Activated CD4-positive, alpha-beta T cell treated with anti-CD3 and anti-CD28 coated beads, Interleukin-10, Interleukin-2, amounts not matched to agents 100 ng/mL and 50 ng/mL, durations not matched to agents 16 hours and 8 hours (primary cell): Measurements from ENCODE around the gene GALR1.
"Not testable (repeated sequence)": the region's sequence is repeated elsewhere in the genome, so short reads cannot be mapped to it uniquely, and the experiment has no call there.

ENCODE experiments used
- DNase-seq: peaks from one replicate; pipeline ENCODE4 v3.0.0-alpha.2; 2020

The GALR1 gene

DNA sequence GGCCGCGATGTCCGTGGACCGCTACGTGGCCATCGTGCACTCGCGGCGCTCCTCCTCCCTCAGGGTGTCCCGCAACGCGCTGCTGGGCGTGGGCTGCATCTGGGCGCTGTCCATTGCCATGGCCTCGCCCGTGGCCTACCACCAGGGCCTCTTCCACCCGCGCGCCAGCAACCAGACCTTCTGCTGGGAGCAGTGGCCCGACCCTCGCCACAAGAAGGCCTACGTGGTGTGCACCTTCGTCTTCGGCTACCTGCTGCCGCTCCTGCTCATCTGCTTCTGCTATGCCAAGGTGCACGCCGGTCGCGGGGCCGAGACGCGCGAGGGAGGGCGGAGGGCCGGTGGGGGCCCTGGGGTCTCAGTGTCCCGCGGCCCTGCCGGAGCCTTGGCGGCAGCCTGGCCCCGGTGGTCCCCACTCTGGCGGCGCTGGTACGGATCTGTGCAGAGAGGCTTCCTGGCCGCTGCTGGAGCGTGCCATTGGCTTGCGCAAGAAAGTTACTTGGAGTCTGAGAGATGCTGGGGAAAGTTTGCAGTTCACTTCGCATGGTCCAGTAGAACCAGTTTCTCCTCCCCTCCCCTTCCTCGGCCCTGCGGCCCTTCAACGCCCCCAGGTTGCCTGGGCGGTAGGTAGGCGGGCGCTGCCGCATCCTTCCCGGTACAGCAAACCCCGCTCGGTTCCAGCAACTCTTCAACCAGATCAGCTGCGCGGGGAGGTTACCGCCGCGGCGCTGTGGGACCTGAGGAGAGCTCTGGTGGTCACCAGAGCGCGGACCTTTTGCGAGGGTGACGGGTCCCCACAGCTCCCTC lies 1.5 kb downstream of the GALR1 start:
- no peak for DNase-seq

DNA sequence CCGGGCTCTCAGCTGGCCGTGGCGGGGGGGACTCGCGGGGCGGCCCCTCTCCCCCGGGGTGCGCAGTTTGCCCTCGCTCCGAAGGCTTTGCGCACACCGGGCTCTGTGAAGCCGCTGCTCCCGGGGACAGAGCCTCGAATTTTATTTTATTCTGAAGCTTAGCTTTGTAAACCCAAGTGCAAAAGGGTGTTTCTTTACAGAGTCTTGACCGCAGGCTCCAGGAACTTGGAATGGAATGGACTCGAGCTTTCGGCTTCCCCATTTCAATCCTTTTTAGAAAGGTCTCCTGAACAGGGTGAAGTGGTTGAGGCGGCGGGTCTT lies 2.0 kb downstream of the GALR1 start:
- DNase-seq: no peak

DNA sequence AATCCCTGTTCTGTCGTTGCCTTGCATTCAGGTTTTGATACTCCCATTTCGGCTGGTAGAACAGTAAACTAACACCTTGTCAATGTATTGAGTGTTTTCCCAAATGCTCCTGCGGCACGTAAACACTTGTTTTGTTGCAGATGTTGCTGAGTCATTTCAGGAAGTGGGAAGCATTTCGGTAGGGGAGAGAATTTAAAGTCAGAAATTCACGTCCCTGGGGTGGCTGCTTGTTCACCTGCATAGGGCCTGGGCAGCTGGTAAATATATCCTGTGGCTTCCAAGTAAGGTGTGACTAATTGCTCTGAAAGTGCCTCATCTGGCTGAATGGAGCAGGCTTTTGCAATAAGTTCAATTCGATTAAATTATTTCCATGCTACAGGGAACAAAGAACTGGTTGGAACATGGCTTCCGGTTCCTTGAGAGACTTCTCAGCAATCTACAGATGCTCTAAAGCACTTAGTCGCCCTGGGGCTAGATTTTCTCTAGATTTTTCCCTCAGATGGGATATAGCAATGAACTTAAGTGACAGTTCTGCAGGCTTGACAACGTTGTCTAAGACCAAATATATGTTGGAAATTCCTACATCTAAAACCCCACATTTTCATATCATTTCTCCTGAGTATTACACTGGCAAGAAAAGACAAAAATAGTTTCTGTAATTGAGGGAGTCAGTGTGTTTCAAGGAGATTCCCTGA lies 5.2 kb downstream of the GALR1 start:
- no peak for DNase-seq

DNA sequence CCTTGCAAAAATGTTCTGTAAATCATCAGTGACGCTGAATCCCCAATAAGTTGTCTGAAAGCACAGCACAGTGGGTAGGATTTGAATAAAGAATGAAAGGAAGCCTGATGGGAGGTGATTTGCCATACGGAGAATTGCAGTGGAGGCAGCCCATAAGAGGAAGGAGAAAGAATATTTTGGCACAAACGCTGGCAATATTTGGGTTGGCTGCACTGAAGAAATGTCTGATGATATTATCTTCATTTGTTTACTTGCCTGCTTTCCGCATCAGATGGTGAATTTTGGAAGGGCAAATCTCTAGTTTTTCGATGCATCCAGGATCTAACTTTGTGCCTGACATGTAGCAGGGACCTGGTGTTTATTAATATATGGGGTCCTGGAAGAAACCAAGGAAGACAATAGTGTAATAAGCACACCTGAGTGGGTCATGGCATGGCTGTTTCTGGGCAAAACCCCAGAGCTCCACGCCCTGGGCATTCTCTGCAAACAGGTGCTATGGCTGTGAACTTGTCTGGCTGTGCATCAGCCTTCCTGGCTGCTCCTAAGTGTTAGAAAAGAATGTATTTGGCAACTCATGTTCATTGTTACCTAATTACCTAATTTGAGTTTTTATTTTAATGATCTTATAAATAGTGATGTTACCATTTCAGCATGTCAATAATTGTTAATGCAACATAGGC lies 5.9 kb downstream of the GALR1 start:
- no peak for DNase-seq

DNA sequence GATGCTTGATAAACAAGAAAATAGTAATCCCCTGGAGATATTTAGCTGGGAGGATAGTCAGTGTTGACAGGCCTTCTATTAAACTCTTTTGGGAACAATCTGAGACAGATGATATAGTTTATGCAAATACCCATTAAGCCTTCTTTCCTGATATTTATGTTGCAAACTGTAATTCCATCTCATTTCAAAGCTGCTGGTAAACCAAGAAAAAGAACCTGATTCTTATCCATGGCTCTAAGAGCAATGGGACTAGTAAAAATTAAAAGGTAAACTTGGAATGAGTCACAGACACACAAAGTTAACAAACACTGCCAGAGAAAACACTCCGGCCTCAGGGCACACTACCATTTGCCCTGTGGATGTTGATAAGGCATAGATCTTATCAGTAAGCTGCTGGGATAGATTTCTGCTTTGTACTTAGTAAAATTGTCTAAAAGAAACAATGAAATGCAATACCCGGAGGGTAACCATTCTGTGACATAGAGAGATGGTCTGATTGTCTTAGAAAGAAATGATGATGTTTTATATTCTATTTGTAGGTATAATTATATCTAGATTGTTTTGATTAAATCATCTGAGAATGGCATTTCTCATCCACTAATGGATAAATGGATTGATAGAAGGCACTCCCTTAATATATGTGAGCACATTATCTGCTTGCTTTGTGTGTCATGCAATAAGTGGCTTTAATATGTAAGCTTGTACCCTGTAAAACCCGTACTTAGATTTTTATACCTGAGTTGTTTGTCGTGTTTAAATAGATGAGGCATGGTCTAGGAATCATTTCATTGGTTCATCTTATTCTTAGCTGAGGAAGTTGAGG lies 13.2 kb downstream of the GALR1 start:
- no peak for DNase-seq

DNA sequence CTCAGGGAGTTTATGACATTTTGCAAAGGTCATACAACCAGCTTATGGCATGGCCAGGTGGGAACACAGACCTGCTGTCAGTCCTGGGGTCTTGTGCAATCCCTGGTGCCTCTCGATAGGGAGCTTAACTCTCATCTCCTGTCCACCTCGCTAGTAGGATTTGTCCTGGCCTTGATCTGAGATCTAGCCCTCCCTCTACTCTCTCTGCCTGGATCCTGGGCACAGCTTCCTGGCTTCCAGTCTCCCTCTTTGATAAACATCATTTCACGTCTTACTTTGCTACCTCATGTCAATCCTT lies 13.8 kb downstream of the GALR1 start:
- DNase-seq: no peak

DNA sequence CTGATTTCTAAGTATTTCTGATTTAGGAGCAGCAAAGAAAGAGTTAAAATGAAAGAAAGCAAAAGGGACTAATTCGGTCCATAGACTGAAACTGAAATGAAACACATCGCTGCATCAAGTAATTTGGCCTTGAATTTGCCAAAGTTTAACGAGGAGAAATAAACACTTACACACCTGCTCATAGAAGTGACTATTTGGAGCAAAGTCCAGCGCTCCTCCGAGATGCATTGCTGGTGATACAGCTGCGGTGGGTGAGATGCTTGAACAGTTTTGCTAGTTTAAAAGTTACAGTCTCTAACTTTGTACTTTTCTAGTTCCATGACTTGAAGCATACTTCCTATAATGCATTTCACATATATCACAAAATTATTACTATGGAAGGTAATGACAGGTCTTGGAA lies 18.3 kb downstream of the GALR1 start:
- DNase-seq: no peak

DNA sequence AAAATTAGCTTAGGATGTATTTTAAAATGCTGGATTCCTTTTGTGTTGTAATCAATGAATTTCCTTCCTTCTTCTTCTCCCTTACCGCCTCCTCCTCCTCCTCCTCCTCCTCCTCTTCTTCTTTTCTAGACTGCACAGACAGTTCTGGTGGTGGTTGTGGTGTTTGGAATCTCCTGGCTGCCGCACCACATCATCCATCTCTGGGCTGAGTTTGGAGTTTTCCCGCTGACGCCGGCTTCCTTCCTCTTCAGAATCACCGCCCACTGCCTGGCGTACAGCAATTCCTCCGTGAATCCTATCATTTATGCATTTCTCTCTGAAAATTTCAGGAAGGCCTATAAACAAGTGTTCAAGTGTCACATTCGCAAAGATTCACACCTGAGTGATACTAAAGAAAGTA lies 18.8 kb downstream of the GALR1 start:
- no peak for DNase-seq

DNA sequence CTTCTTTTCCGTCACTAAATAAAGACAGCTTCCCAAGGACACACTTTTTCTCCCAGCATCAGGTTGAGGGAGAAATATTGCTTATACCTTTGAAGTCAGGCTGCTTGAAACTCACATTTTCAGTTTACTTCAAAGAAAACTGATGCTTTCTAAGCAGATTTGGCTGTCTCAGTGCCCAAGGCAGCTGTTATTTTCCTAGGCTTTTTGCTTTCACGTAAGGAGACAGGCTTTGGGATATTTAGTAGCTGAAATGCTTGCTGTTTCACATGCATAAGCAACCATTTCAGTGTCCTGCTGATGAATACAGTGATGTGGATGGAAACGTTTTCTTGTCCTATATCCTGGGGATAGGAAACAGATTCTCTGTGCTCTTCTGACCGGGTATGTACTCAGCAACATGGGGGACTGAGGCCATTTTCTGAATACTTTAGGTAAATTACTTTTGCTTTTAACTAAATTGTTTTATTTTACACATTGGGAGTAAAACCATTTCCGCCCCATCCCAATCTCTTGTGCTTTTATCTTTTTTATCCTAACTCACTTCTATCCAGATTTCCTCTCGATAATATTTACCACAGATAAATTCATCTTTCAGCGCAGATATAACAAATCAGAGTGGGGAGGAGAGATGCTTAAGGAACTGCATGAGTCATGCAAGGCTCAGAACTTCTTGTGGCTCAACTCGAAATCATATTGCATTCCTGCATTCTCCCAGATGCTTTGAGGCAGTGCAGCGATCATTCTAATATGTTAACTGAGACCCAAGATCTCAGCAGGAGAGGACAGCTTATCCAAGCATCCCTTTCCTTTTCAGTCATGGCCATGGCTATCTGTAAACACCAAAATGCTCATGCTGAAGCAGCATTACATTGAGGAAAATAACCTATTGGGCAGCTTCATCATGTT lies 22.2 kb downstream of the GALR1 start:
- DNase-seq: no peak

DNA sequence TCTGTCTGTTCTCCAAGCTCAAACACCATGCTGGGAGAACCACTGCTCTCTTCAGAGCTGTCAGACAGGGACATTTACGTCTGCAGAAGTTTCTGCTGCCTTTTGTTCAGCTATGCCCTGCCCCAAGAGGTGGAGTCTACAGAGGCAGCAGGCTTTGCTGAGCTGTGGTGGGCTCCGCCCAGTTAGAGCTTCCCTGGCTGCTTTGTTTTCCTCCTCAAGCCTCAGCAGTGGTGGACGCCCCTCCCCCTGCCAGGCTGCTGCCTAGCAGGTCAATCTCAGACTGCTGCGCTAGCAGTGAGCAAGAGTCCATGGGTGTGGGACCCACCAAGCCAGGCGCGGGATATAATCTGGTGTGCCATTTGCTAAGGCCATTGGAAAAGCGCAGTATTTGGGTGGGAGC lies 41.2 kb downstream of the GALR1 start:
- not testable (repeated sequence) for DNase-seq

DNA sequence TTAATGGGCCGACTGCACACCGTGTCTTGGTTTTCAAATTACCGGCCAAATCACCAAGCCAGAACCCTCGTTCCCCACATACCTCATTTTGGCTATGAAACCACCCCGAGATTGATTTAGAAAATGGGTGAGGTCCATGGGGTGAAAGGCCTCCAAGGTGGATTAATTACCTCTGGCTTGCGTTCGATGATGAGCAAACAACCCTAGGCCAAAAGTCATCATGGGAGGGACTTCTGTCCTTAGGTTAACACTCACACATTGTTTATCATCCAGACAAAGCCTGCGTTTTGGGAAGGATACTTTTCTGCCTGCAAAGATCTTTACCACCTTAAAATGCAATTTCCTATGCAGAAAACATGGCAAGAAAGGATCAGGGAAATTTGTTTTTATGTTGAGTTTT lies 48.5 kb downstream of the GALR1 start:
- no peak for DNase-seq

DNA sequence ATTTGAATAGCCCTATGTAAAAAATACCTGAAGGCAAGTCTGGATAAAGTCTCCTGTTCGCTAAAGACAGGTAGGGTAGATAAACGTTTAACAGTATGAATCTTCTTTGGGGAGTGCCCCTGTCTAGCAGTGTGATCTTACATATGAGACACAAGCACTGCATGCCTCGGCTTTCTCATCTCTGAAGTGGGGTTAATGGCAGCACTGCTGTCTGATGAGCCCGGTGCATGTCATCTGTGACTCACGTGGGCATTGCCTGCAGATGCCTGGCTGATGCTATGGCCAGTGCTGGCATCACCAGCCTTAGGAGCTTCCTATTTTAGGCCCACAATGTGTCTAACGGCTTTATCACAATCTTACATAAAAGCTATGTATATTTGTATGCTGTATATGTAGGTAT lies 50.1 kb downstream of the GALR1 start:
- DNase-seq: no peak

DNA sequence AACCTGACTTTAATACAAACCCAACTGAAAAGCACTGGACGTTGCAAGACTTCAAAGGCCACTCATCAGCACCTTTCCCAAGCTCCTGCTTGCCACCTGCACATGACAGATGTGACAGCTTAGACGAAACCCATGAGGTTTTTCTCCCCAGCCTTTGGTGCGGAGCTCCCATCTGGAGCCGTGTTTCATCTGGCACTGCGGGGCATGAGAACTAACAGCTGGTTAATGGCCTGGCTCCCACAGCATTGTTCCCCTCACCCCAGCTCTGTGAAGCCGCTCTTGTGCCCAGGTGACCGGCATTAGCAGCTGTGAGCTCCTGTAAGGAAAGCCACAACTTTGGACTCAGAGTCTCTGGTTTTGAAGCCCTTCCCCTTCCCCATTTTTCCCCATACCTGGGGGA lies 50.9 kb downstream of the GALR1 start:
- no peak for DNase-seq

DNA sequence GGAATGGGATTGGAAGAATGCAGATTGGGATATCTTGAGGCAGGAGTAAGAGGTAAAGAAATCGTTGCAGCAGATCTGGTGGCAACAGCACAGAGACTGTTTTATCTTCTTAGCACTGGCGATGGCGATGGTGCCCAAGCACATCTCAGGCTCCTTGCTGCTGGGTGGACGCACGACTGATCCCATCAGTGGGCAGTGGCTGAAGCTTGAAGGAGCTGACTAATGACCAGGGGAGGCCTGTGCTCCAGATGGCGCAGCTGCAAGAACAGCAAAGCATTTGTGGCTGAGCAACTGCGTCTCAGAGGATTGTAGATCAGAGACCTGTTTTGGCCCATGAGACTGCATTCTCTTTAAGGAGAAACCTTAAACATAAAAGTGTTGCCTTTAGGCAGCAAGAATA lies 54.6 kb downstream of the GALR1 start:
- no peak for DNase-seq

DNA sequence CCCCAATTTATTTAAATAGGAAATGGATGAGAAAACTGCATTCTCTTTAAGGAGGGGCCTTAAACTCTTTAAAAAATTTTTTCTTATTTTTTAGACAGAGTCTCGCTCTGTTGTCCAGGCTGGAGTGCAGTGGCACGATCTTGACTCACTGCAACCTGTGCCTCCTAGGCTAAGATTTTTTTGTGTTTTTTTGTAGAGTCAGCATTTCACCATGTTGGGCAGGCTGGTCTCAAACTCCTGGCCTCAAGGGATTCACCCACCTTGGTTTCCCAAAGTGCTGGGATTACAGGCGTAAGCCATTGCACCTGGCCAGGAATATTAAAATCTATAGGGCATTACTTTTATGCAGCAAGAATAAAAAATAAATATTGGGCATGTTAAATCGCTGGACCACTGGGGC lies 56.0 kb downstream of the GALR1 start:
- DNase-seq: no peak

DNA sequence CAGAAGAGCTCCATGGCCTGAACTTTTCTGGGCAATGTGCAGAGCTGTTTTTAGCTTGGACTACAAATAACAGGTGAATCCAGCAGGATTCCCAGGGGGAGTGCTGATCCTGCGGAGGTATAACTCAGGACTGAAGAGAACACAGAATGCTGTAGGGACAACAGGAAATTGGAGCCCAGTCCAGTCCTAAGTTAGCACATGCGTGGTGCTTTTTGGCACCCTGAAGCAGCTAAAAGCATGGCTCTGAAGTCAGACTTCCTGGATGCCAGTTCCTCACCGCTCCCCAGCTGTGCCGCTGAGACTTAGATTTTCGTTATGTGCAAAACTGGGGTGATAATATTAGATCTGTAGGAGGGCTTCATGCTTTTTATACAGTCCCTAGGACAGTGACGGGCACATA lies 58.6 kb downstream of the GALR1 start:
- no peak for DNase-seq

DNA sequence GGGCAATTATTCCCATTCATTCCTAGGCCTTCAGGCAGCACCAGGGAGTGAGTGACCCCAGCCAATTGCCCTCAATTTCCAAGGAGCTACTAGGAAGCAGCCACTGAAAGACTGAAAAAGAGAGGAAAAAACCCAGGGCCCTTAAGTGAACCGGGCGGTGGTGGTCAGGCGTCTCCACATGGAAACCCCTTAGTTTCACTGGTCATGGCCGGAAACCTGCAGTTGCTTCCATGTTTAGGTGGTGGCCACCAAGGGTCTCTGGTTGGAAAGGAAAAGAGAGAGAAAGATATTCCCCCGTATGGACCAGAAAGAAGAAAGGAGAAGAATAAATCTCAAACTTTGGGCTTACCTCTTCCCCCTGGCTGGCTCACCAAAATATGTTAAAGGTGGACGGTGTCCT lies 64.9 kb downstream of the GALR1 start:
- no peak for DNase-seq

DNA sequence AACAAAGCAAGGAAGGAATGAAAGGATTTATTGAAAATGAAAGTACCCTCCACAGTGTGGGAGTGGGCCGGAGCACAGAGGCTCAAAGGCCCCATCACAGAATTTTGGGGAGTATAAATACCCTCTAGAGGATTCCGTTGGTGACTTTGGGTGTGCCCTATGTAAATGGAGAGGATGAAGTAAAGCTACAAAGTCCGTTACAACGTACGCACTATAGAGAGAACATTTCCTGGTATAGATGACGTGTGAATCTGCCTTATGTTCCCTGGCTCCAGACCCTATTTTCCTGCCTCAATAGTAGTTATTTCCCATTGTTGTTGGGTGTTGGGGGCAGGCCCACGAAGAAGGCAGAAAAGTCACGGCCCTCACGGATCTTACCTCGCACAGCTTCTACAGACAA lies 65.3 kb downstream of the GALR1 start:
- no peak for DNase-seq

DNA sequence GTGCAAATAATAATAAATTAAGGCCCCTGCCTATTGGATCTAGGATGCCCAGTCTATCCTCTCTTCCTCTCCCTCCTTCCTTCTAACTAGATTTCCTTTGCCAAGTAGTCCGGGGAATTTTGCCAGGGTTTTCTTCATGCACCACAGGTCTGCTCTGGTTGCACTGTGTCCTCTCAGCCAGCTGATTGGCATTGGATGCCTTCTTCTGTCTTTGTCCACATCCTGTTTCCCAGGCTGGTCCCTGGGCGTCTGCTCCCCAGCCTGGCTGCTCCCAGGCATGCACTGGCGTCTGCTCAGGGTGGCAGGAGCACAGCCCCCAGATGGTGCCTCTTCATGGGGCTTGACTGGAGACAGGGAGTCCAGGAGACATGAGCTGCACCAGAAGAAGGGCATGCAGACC lies 66.4 kb downstream of the GALR1 start:
- no peak for DNase-seq

DNA sequence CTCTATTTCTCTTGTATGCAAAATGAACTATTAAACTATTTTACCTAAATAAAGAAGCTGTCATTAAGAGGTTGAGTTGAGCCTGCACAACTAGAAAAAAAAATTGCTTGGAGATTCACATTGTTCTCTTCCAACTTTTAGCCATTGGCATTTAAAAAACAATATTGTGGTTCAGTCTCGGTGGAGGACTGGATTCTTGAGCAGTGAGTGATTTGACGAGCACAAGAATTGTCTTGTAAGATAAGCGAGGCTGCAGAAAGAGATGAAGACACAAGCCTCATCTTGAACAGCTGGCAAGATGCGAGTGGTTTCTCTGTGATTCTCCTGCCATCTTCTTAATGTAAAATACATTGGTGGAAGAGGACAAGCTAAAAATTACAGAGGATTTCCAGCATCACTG lies 67.0 kb downstream of the GALR1 start:
- no peak for DNase-seq

DNA sequence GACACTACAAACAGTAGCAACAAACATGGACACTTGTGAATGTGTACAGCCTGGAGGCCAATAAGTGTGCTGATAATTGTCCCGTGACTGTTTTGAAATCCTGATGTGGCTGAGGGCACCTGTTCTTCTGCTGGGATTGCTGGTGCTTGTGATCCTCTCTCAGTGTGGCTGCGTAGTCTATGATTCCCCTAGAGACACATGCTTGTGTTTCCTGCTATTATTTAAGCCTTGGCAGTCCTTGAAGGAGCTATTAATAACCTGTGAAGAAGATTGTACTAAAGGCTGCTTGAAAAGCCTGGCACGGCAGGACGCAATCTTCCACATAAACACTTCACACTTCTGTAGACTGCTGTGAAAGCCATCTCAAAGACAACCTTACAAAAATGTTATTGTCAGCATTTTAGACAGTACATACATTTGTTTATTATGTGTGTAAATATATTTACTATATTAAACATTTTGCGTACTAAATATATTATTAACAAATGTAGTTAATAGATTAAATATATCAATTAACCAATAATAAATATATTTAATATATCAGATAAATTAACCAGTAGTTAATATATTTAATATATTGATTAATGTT lies 71.4 kb downstream of the GALR1 start:
- no peak for DNase-seq
